HepG2 (cell line): ENCODE results near the gene PTPMT1. TPM values are rescaled to one million over a fixed set of nuclear protein-coding genes. Genes with fewer than 3 reads are reported as not detected.

Experiments used
- ATAC-seq: fragments of 200-7000 bp; cut with Tn5 transposase; 3 replicates; pipeline ENCODE4 v1.9.1; 2020; ENCODE audit warnings: mild to moderate bottlenecking, moderate library complexity
- BruUV-seq: library from RNA; stranded (reverse); fragments of 400-500 nt; replicated peaks from 2 replicates; lab custom pipeline; 2021; lab: Mats Ljungman, UMichigan
- CTCF ChIA-PET: fragments of 300-600 bp; formaldehyde crosslinking; extraction: SDS; loops from one replicate; lab custom pipeline; 2021; ENCODE audit warnings: low total read pairs, inconsistent platforms, low intra/inter-chr PET ratio; lab: Yijun Ruan, JAX
- POLR2A ChIA-PET: fragments of 350-600 bp; sonication (Branson Sonifier 250); formaldehyde crosslinking; loops from one replicate; lab custom pipeline; 2020; ENCODE audit warnings: antibody characterized with exemption, inconsistent platforms; lab: Yijun Ruan, JAX
- DNase-seq: peaks from one replicate; pipeline ENCODE4 v3.0.0-alpha.2; 2015; ENCODE audit warnings: low spot score
- FAIRE-seq: peaks from 3 replicates; lab custom pipeline; 2011; peaks lifted over from hg19 to GRCh38; lab: Jason Lieb, UNC
- H2AFZ ChIP-seq: one replicate; pipeline ENCODE4 v1.6.1; 2011; ENCODE audit warnings: low read length, inconsistent platforms
- H3K27ac ChIP-seq: fragments of 300-600 bp; 3 replicates; pipeline ENCODE4 v1.8.0; 2011; ENCODE audit warnings: mixed run types, mild to moderate bottlenecking, mixed read lengths, low read length, inconsistent platforms; ENCODE audit not compliant: insufficient read depth; ENCODE audit errors: extremely low read length
- H3K27me3 ChIP-seq, 2 experiments: fragments of 200-600 bp in 1 of 2; 2 replicates in 1 of 2; 3 replicates in 1 of 2; pipeline versions ENCODE4 v1.6.0 to v1.8.0; 2011; ENCODE audit warnings: low read length in 2 of 2, mild to moderate bottlenecking in 2 of 2, moderate library complexity in 2 of 2, inconsistent platforms in 1 of 2; ENCODE audit not compliant: insufficient read depth in 2 of 2, control insufficient read depth in 1 of 2
- H3K36me3 ChIP-seq, 2 experiments: fragments of 200-600 bp in 1 of 2; replicated peaks in 1 of 2; 2 replicates in 1 of 2; 3 replicates in 1 of 2; pipeline versions ENCODE4 v1.5.1 to v1.8.0; 2011; ENCODE audit warnings: low read length in 2 of 2, inconsistent platforms in 1 of 2; ENCODE audit not compliant: insufficient read depth in 2 of 2, control insufficient read depth in 1 of 2
- H3K4me1 ChIP-seq: 2 replicates; pipeline ENCODE4 v1.5.1; 2012; ENCODE audit warnings: low read length, inconsistent platforms; ENCODE audit not compliant: insufficient read depth
- H3K4me2 ChIP-seq: 2 replicates; pipeline ENCODE4 v1.6.0; 2011; ENCODE audit warnings: low read depth, low read length, inconsistent platforms
- H3K4me3 ChIP-seq, 3 experiments: fragments of 200-600 bp in 1 of 3; sonication (generic), shearing (Covaris generic) in 1 of 3; replicated peaks in 1 of 3; 2 replicates each; pipeline ENCODE4 v1.5.1; 2011 to 2016; ENCODE audit warnings: low read length in 3 of 3, inconsistent platforms in 2 of 3, low read depth in 2 of 3, mild to moderate bottlenecking in 2 of 3, control low read depth in 1 of 3, mixed read lengths in 1 of 3; ENCODE audit not compliant: insufficient read depth in 1 of 3
- H3K79me2 ChIP-seq: one replicate; pipeline ENCODE4 v1.6.1; 2011; ENCODE audit warnings: low read length, inconsistent platforms; ENCODE audit not compliant: insufficient read depth
- H3K9ac ChIP-seq: 2 replicates; pipeline ENCODE4 v1.6.0; 2011; ENCODE audit warnings: mild to moderate bottlenecking, low read depth, low read length, inconsistent platforms; ENCODE audit not compliant: insufficient read depth
- H3K9me3 ChIP-seq: 2 replicates; pipeline ENCODE4 v1.5.1; 2012; ENCODE audit warnings: mild to moderate bottlenecking, low read length
- H4K20me1 ChIP-seq: 2 replicates; pipeline ENCODE4 v1.6.0; 2011; ENCODE audit warnings: inconsistent platforms, mild to moderate bottlenecking, low read length, moderate library complexity; ENCODE audit not compliant: insufficient read depth
- HDAC6 ChIP-seq: fragments of 200-600 bp; sonication (generic); IDR thresholded peaks from 2 replicates; pipeline ENCODE4 v1.7.0; 2017; ENCODE audit warnings: mild to moderate bottlenecking, antibody characterized with exemption, low read length, low read depth
- KLF16 ChIP-seq, 2 experiments: sonication (generic) in 1 of 2; formaldehyde crosslinking in 1 of 2; IDR thresholded peaks; 2 replicates each; pipeline versions ENCODE4 v1.6.1 to v1.8.0; 2016 to 2023; ENCODE audit warnings: missing genetic modification reagents in 2 of 2, missing compliant biosample characterization in 1 of 2
- NFATC3 ChIP-seq: sonication (generic); formaldehyde crosslinking; IDR thresholded peaks from 2 replicates; pipeline ENCODE4 v1.5.1; 2020; ENCODE audit warnings: mild to moderate bottlenecking, missing genetic modification reagents
- PLRG1 ChIP-seq: fragments of 450-650 bp; conservative IDR thresholded peaks from 2 replicates; pipeline ENCODE4 v1.6.1; 2016
- SNRNP70 ChIP-seq: fragments of 200-400 bp; formaldehyde crosslinking; IDR thresholded peaks from 2 replicates; pipeline ENCODE4 v1.6.1; 2017; ENCODE audit warnings: mild to moderate bottlenecking, low read depth, low read length, moderate library complexity
- SP2 ChIP-seq: sonication (generic); formaldehyde crosslinking; IDR thresholded peaks from 2 replicates; pipeline ENCODE4 v1.5.1; 2020; ENCODE audit warnings: mild to moderate bottlenecking, missing genetic modification reagents
- ZMYM2 ChIP-seq: sonication (generic); formaldehyde crosslinking; IDR thresholded peaks from 2 replicates; pipeline ENCODE4 v1.8.0; 2022; ENCODE audit warnings: mild to moderate bottlenecking, missing genetic modification reagents
- ZNF207 ChIP-seq: fragments of 450-650 bp; IDR thresholded peaks from 2 replicates; pipeline ENCODE4 v1.6.1; 2016; ENCODE audit warnings: antibody characterized with exemption, borderline replicate concordance
- ZNF646 ChIP-seq: sonication (generic); formaldehyde crosslinking; IDR thresholded peaks from 2 replicates; pipeline ENCODE4 v1.9.0; 2021; ENCODE audit warnings: mild to moderate bottlenecking, missing genetic modification reagents
- ZNF891 ChIP-seq: sonication (generic); formaldehyde crosslinking; IDR thresholded peaks from 2 replicates; pipeline ENCODE4 v1.5.0; 2020; ENCODE audit warnings: mild to moderate bottlenecking, missing genetic modification reagents
- ZSCAN30 ChIP-seq: sonication (generic); formaldehyde crosslinking; IDR thresholded peaks from 2 replicates; pipeline ENCODE4 v1.5.0; 2020; ENCODE audit warnings: mild to moderate bottlenecking, missing genetic modification reagents
- WGBS: methylation state at CpG from one replicate; pipeline ENCODE4 v1.1.6; 2017; ENCODE audit warnings: low lambda C conversion rate; 5-methylcytosine and 5-hydroxymethylcytosine counted together
- in situ Hi-C: cut with HindIII; loops from 2 replicates; pipeline ENCODE4 v1.10.0; 2017; ENCODE audit warnings: low pct_unique_long_range_greater_than_20kb; ENCODE audit not compliant: extremely low pct_ligation_motif_present
- intact Hi-C: fragments of 100-400 bp; cut with micrococcal nuclease; formaldehyde crosslinking; loops from one replicate; pipeline ENCODE4 v1.10.0; 2022; ENCODE audit not compliant: unreplicated experiment
- polyA plus RNA-seq, 8 experiments: library from polyadenylated mRNA; depleted of rRNA in 3 of 8; stranded (reverse) in 7 of 8; unstranded in 1 of 8; fragments of >200 nt; fragmentation: Illumina TruSeq in 4 of 8; extraction: Trizol in 4 of 8; gene quantifications; 2 replicates each; pipeline versions ENCODE4 v1.2.1 to v1.2.3, GENCODE V29; 2011 to 2016; ENCODE audit warnings: low read depth in 4 of 8, missing spikeins in 1 of 8, mixed read lengths in 1 of 8; ENCODE audit not compliant: insufficient read depth in 1 of 8
- total RNA-seq, 5 experiments: library from RNA; depleted of rRNA; stranded (reverse); fragments of >200 nt; fragmentation: Illumina TruSeq; extraction: Trizol; gene quantifications; 2 replicates each; pipeline ENCODE4 v1.2.3, GENCODE V29; 2016; ENCODE audit warnings: low read depth in 1 of 5
- TF ChIP-seq, protein P1 (sequence below): sonication (generic); formaldehyde crosslinking; IDR thresholded peaks from 2 replicates; pipeline ENCODE4 v1.4.0; 2020; ENCODE audit warnings: missing genetic modification reagents; ENCODE audit errors: not compliant biosample characterization
- TF ChIP-seq, protein P2 (sequence below): IDR thresholded peaks from 2 replicates; pipeline ENCODE4 v1.6.1; 2016; ENCODE audit warnings: missing biosample characterization, missing genetic modification reagents, low read depth

PTPMT1 gene
- total and polyA plus RNA-seq, 2 of the 13 experiments (the other 11 are each of a cell fraction or from before 2014, with no cell fraction given): 55.6 to 129 TPM

DNA sequence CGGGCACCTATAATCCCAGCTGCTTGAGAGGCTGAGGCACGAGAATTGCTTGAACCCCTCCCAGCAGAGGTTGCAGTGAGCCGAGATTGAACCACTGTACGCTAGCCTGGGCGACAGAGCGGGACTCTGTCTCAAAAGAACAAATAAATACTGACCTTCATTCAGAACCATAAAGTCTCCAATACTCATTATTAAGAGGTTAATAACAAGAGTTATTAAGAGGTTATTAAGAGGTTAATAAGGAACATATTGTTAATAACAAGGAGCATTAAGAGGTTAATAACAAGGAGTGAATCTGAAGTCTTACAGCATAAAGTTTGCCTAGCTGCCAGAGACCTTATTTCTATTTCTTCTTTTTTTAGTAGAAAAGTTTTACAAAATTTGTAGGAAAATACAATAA, 20.1 kb upstream of the PTPMT1 start:
- no peak for ATAC-seq
- no peak for DNase-seq
- no peak overlapping the region for H2AFZ ChIP-seq
- no peaks in the 10 kb centered on the region for H3K9me3 ChIP-seq
- peaks cover 89% of the 10 kb centered on the region for H3K79me2 ChIP-seq
- CTCF ChIA-PET: no interaction called here
- no peak overlapping the region for H3K27ac ChIP-seq
- peaks cover 65% of the 10 kb centered on the region for H4K20me1 ChIP-seq
- no peaks in the 10 kb centered on the region for H3K27me3 ChIP-seq
- peaks cover 29% of the 10 kb centered on the region for H3K4me1 ChIP-seq
- intact Hi-C loops: no loop called here
- no peak overlapping the region for H3K4me2 ChIP-seq
- H3K36me3 ChIP-seq: peaks cover 3 to 6% of the 10 kb centered on the region in 2 experiments; a peak in 3 of 5 replicates
- H3K4me3 ChIP-seq: no peak overlapping the region
- no peak for FAIRE-seq
- H3K9ac ChIP-seq: no peak overlapping the region
- 97% methylated on average over 6 of the region's 6 CpGs for WGBS
- POLR2A ChIA-PET: no interaction called here
- no TSS peak for BruUV-seq
- in situ Hi-C loops: no loop called here
- TF ChIP-seq, protein P1, sequence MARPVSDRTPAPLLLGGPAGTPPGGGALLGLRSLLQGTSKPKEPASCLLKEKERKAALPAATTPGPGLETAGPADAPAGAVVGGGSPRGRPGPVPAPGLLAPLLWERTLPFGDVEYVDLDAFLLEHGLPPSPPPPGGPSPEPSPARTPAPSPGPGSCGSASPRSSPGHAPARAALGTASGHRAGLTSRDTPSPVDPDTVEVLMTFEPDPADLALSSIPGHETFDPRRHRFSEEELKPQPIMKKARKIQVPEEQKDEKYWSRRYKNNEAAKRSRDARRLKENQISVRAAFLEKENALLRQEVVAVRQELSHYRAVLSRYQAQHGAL (CRISPR knock-in tag): no peak
- TF ChIP-seq SP2 (CRISPR knock-in tag): no peak
- no peak for TF ChIP-seq KLF16 (CRISPR knock-in tag; IDR thresholded peaks at IDR 0.05)
- TF ChIP-seq ZSCAN30 (CRISPR knock-in tag): no peak
- no peak for TF ChIP-seq ZMYM2 (CRISPR knock-in tag)
- TF ChIP-seq ZNF891 (CRISPR knock-in tag): no peak
- no peak for TF ChIP-seq SNRNP70
- TF ChIP-seq NFATC3 (CRISPR knock-in tag): no peak
- no peak for TF ChIP-seq PLRG1
- no peak for TF ChIP-seq ZNF207
- TF ChIP-seq, protein P2, sequence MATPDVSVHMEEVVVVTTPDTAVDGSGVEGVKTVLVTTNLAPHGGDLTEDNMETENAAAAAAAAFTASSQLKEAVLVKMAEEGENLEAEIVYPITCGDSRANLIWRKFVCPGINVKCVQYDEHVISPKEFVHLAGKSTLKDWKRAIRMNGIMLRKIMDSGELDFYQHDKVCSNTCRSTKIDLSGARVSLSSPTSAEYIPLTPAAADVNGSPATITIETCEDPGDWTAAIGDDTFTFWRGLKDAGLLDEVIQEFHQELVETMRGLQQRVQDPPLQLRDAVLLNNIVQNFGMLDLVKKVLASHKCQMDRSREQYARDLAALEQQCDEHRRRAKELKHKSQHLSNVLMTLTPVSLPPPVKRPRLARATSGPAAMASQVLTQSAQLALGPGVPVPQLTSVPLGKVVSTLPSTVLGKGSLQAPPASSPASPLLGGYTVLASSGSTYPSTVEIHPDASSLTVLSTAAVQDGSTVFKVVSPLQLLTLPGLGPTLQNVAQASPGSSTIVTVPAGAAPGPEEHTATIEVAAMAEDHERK (CRISPR knock-in tag): no peak
- no peak for TF ChIP-seq ZNF646 (CRISPR knock-in tag)
- TF ChIP-seq HDAC6: no peak
- TF ChIP-seq, all 625 proteins: peak for 0
